HepG2 (cell line): ENCODE results near the gene SLC25A19. TPM values are rescaled to one million over a fixed set of nuclear protein-coding genes. Genes with fewer than 3 reads are reported as not detected.

Source experiments
- ATAC-seq: fragments of 200-7000 bp; cut with Tn5 transposase; 3 replicates; pipeline ENCODE4 v1.9.1; 2020; ENCODE audit warnings: mild to moderate bottlenecking, moderate library complexity
- BruUV-seq: library from RNA; stranded (reverse); fragments of 400-500 nt; replicated peaks from 2 replicates; lab custom pipeline; 2021; lab: Mats Ljungman, UMichigan
- CTCF ChIA-PET: fragments of 300-600 bp; formaldehyde crosslinking; extraction: SDS; loops from one replicate; lab custom pipeline; 2021; ENCODE audit warnings: low total read pairs, inconsistent platforms, low intra/inter-chr PET ratio; lab: Yijun Ruan, JAX
- POLR2A ChIA-PET: fragments of 350-600 bp; sonication (Branson Sonifier 250); formaldehyde crosslinking; loops from one replicate; lab custom pipeline; 2020; ENCODE audit warnings: antibody characterized with exemption, inconsistent platforms; lab: Yijun Ruan, JAX
- DNase-seq: peaks from one replicate; pipeline ENCODE4 v3.0.0-alpha.2; 2015; ENCODE audit warnings: low spot score
- FAIRE-seq: peaks from 3 replicates; lab custom pipeline; 2011; peaks lifted over from hg19 to GRCh38; lab: Jason Lieb, UNC
- H2AFZ ChIP-seq: one replicate; pipeline ENCODE4 v1.6.1; 2011; ENCODE audit warnings: low read length, inconsistent platforms
- H3K27ac ChIP-seq: fragments of 300-600 bp; 3 replicates; pipeline ENCODE4 v1.8.0; 2011; ENCODE audit warnings: mixed run types, mild to moderate bottlenecking, mixed read lengths, low read length, inconsistent platforms; ENCODE audit not compliant: insufficient read depth; ENCODE audit errors: extremely low read length
- H3K27me3 ChIP-seq, 2 experiments: fragments of 200-600 bp in 1 of 2; 2 replicates in 1 of 2; 3 replicates in 1 of 2; pipeline versions ENCODE4 v1.6.0 to v1.8.0; 2011; ENCODE audit warnings: low read length in 2 of 2, mild to moderate bottlenecking in 2 of 2, moderate library complexity in 2 of 2, inconsistent platforms in 1 of 2; ENCODE audit not compliant: insufficient read depth in 2 of 2, control insufficient read depth in 1 of 2
- H3K36me3 ChIP-seq, 2 experiments: fragments of 200-600 bp in 1 of 2; replicated peaks in 1 of 2; 2 replicates in 1 of 2; 3 replicates in 1 of 2; pipeline versions ENCODE4 v1.5.1 to v1.8.0; 2011; ENCODE audit warnings: low read length in 2 of 2, inconsistent platforms in 1 of 2; ENCODE audit not compliant: insufficient read depth in 2 of 2, control insufficient read depth in 1 of 2
- H3K4me1 ChIP-seq: 2 replicates; pipeline ENCODE4 v1.5.1; 2012; ENCODE audit warnings: low read length, inconsistent platforms; ENCODE audit not compliant: insufficient read depth
- H3K4me2 ChIP-seq: 2 replicates; pipeline ENCODE4 v1.6.0; 2011; ENCODE audit warnings: low read depth, low read length, inconsistent platforms
- H3K4me3 ChIP-seq, 3 experiments: fragments of 200-600 bp in 1 of 3; sonication (generic), shearing (Covaris generic) in 1 of 3; replicated peaks in 1 of 3; 2 replicates each; pipeline ENCODE4 v1.5.1; 2011 to 2016; ENCODE audit warnings: low read length in 3 of 3, inconsistent platforms in 2 of 3, low read depth in 2 of 3, mild to moderate bottlenecking in 2 of 3, control low read depth in 1 of 3, mixed read lengths in 1 of 3; ENCODE audit not compliant: insufficient read depth in 1 of 3
- H3K79me2 ChIP-seq: one replicate; pipeline ENCODE4 v1.6.1; 2011; ENCODE audit warnings: low read length, inconsistent platforms; ENCODE audit not compliant: insufficient read depth
- H3K9ac ChIP-seq: 2 replicates; pipeline ENCODE4 v1.6.0; 2011; ENCODE audit warnings: mild to moderate bottlenecking, low read depth, low read length, inconsistent platforms; ENCODE audit not compliant: insufficient read depth
- H3K9me3 ChIP-seq: 2 replicates; pipeline ENCODE4 v1.5.1; 2012; ENCODE audit warnings: mild to moderate bottlenecking, low read length
- H4K20me1 ChIP-seq: 2 replicates; pipeline ENCODE4 v1.6.0; 2011; ENCODE audit warnings: inconsistent platforms, mild to moderate bottlenecking, low read length, moderate library complexity; ENCODE audit not compliant: insufficient read depth
- E2F1 ChIP-seq: sonication (generic); formaldehyde crosslinking; IDR thresholded peaks from 2 replicates; pipeline ENCODE4 v1.5.0; 2020; ENCODE audit warnings: missing genetic modification reagents
- HNF1A ChIP-seq, 2 experiments: sonication (generic) in 1 of 2; formaldehyde crosslinking in 1 of 2; IDR thresholded peaks; 2 replicates each; pipeline versions ENCODE4 v1.4.0 to v1.6.1; 2016 to 2020; ENCODE audit warnings: borderline replicate concordance in 1 of 2, low read depth in 1 of 2, mild to moderate bottlenecking in 1 of 2, missing genetic modification reagents in 1 of 2
- MAFG ChIP-seq: sonication (generic); formaldehyde crosslinking; IDR thresholded peaks from 2 replicates; pipeline ENCODE4 v1.5.1; 2020; ENCODE audit warnings: mild to moderate bottlenecking, missing genetic modification reagents
- NFKBIZ ChIP-seq: IDR thresholded peaks from 2 replicates; pipeline ENCODE4 v1.6.1; 2018; ENCODE audit warnings: missing genetic modification reagents, missing compliant biosample characterization
- PHF21A ChIP-seq: sonication (generic); formaldehyde crosslinking; IDR thresholded peaks from 2 replicates; pipeline ENCODE4 v1.5.0; 2020; ENCODE audit warnings: mild to moderate bottlenecking, missing genetic modification reagents
- REPIN1 ChIP-seq: sonication (generic); formaldehyde crosslinking; IDR thresholded peaks from 2 replicates; pipeline ENCODE4 v1.8.0; 2022; ENCODE audit warnings: missing genetic modification reagents, low read depth, mild to moderate bottlenecking, borderline replicate concordance
- ZBTB33 ChIP-seq: sonication (generic); formaldehyde crosslinking; IDR thresholded peaks from 2 replicates; pipeline ENCODE4 v1.4.0; 2020; ENCODE audit warnings: missing genetic modification reagents
- ZMYM2 ChIP-seq: sonication (generic); formaldehyde crosslinking; IDR thresholded peaks from 2 replicates; pipeline ENCODE4 v1.8.0; 2022; ENCODE audit warnings: mild to moderate bottlenecking, missing genetic modification reagents
- ZNF121 ChIP-seq: sonication (generic); formaldehyde crosslinking; IDR thresholded peaks from 2 replicates; pipeline ENCODE4 v1.5.0; 2020; ENCODE audit warnings: mild to moderate bottlenecking, missing genetic modification reagents
- ZNF296 ChIP-seq: sonication (generic); formaldehyde crosslinking; conservative IDR thresholded peaks from 2 replicates; pipeline ENCODE4 v1.5.0; 2020; ENCODE audit warnings: mild to moderate bottlenecking, missing genetic modification reagents
- ZNF33A ChIP-seq: sonication (generic); formaldehyde crosslinking; IDR thresholded peaks from 2 replicates; pipeline ENCODE4 v1.5.1; 2020; ENCODE audit warnings: missing genetic modification reagents, mild to moderate bottlenecking, moderate library complexity, borderline replicate concordance
- ZNF674 ChIP-seq: sonication (generic); formaldehyde crosslinking; IDR thresholded peaks from 2 replicates; pipeline ENCODE4 v1.5.0; 2020; ENCODE audit warnings: low read depth, mild to moderate bottlenecking, missing genetic modification reagents
- ZNF724P ChIP-seq: sonication (generic); formaldehyde crosslinking; IDR thresholded peaks from 2 replicates; pipeline ENCODE4 v1.8.0; 2022; ENCODE audit warnings: missing genetic modification reagents, borderline replicate concordance
- WGBS: methylation state at CpG from one replicate; pipeline ENCODE4 v1.1.6; 2017; ENCODE audit warnings: low lambda C conversion rate; 5-methylcytosine and 5-hydroxymethylcytosine counted together
- in situ Hi-C: cut with HindIII; loops from 2 replicates; pipeline ENCODE4 v1.10.0; 2017; ENCODE audit warnings: low pct_unique_long_range_greater_than_20kb; ENCODE audit not compliant: extremely low pct_ligation_motif_present
- intact Hi-C: fragments of 100-400 bp; cut with micrococcal nuclease; formaldehyde crosslinking; loops from one replicate; pipeline ENCODE4 v1.10.0; 2022; ENCODE audit not compliant: unreplicated experiment
- polyA plus RNA-seq, 8 experiments: library from polyadenylated mRNA; depleted of rRNA in 3 of 8; stranded (reverse) in 7 of 8; unstranded in 1 of 8; fragments of >200 nt; fragmentation: Illumina TruSeq in 4 of 8; extraction: Trizol in 4 of 8; gene quantifications; 2 replicates each; pipeline versions ENCODE4 v1.2.1 to v1.2.3, GENCODE V29; 2011 to 2016; ENCODE audit warnings: low read depth in 4 of 8, missing spikeins in 1 of 8, mixed read lengths in 1 of 8; ENCODE audit not compliant: insufficient read depth in 1 of 8
- total RNA-seq, 5 experiments: library from RNA; depleted of rRNA; stranded (reverse); fragments of >200 nt; fragmentation: Illumina TruSeq; extraction: Trizol; gene quantifications; 2 replicates each; pipeline ENCODE4 v1.2.3, GENCODE V29; 2016; ENCODE audit warnings: low read depth in 1 of 5

The SLC25A19 gene
- total and polyA plus RNA-seq, 2 of the 13 experiments (the other 11 are each of a cell fraction or from before 2014, with no cell fraction given), result 24.4 to 41.4 TPM

- Histone ChIP-seq H2AFZ (no peak overlapping the region), H3K4me3 (peak overlapping the region; percentile 91 to 98 (median 94)), H3K4me1 (peaks cover 43% of the 10 kb centered on the region), H3K27me3 (no peaks in the 10 kb centered on the region), H3K79me2 (peaks cover 6% of the 10 kb centered on the region), H3K36me3 (peaks cover 12 to 33% of the 10 kb centered on the region in 2 experiments), H3K9ac (peak overlapping the region; percentile 83), H3K27ac (peak overlapping the region; percentile 68), H4K20me1 (no peaks in the 10 kb centered on the region), H3K9me3 (no peaks in the 10 kb centered on the region), H3K4me2 (peak overlapping the region; percentile 94)
- peak; percentile 71 for ATAC-seq
- no TSS peak for BruUV-seq
- in situ Hi-C loops (no loop called here), intact Hi-C loops (loop anchor here (1.0 to 2.0 kb wide), 3 partner anchors 39 to 142 kb away; partner anchors contain the start of gene GRB2)
- FAIRE-seq, result peak; percentile 79
- ChIA-PET CTCF (interaction anchor here (0.9 to 1.2 kb wide), 3 partner anchors 18 to 142 kb away, joined by 3 to 4 read pairs (median 3); partner anchors contain the start of gene SLC25A19), POLR2A (interaction anchor here (0.6 to 6.6 kb wide), 28 partner anchors 9 to 241 kb away, joined by 3 to 93 read pairs (median 4); partner anchors contain the start of genes GGA3, GRB2, JPT1 and MRPS7)
- peak; percentile 88 for DNase-seq
- 0% methylated on average over 9 of the region's 47 CpGs for WGBS
- TF ChIP-seq ZNF296, result 0 out of 2 replicates have a peak, but pooled peaks have one; percentile 22
- TF ChIP-seq MAFG, result peak; percentile 35; the same call in 1 of the 2 replicates
- TF ChIP-seq ZNF674 (CRISPR knock-in tag), result peak; percentile 95
- TF ChIP-seq ZNF724P (CRISPR knock-in tag), result peak; percentile 94; the same call in 1 of the 2 replicates
- TF ChIP-seq PHF21A (CRISPR knock-in tag), result peak; percentile 80
- TF ChIP-seq ZNF33A (CRISPR knock-in tag), result peak; percentile 77; the same call in 1 of the 2 replicates
- TF ChIP-seq ZBTB33, result peak; percentile 47
- TF ChIP-seq NFKBIZ (CRISPR knock-in tag), result 0 out of 2 replicates have a peak, but pooled peaks have one; percentile 18
- TF ChIP-seq REPIN1 (CRISPR knock-in tag), result no peak
- peak; percentile 50; the same call in 1 of the 2 replicates for TF ChIP-seq ZNF121
- TF ChIP-seq ZMYM2 (CRISPR knock-in tag), result peak; percentile 50; the same call in 1 of the 2 replicates
- TF ChIP-seq E2F1 (CRISPR knock-in tag), result no peak
- no peak for TF ChIP-seq HNF1A (IDR thresholded peaks at IDR 0.05; ENCODE audit: low read depth)
- TF ChIP-seq HNF1A (CRISPR knock-in tag; IDR thresholded peaks at IDR 0.05; ENCODE audit: borderline replicate concordance), result no peak
These were observed 18.8 kb downstream of the SLC25A19 start for GRCh38 chr17:75270218-75270965.
